Measurements from ENCODE around the gene ATPAF2. TPM values are rescaled to one million over a fixed set of nuclear protein-coding genes. Genes with fewer than 3 reads are reported as not detected.
A peak's percentile ranks its signal among the peaks of the same experiment; 100 is the strongest.

Gene ATPAF2
- total and polyA plus RNA-seq, 2 experiments from 2014 or later: 17.0 to 21.9 TPM

DNA sequence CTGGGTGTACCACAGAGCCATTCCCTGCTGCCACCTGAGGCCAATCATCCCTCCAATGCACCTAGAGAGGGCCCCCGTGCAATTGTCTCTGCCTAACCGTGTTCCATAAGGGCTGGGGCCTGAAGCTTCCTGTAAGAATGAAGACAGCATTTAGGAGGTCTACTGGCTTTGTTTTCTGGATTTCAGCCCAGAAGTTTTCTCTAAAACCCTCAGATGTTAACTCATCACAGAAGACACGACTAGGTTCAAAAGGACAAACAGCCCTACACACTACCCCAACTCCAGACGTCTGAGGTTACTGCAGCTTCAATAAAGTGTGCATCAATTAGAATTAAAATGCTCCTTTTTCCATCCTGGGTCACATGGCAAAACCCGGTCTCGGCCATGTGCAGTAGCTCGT, 38.0 kb upstream of the ATPAF2 start:
- Histone ChIP-seq H3K9me2 (ENCODE audit: insufficient read depth) (no peaks in the 10 kb centered on the region), H3K9me3 (ENCODE audit: low read depth) (no peaks in the 10 kb centered on the region), H3K4me3 (no peak overlapping the region), H3K4me2 (ENCODE audit: unreplicated experiment) (no peak overlapping the region), H3K9ac (no peak overlapping the region), H3F3A (ENCODE audit: insufficient read depth) (no peaks in the 10 kb centered on the region; the same call in 1 of the 2 replicates), H3K4me1 (ENCODE audit: insufficient read depth) (no peaks in the 10 kb centered on the region), H3K79me2 (ENCODE audit: insufficient read depth) (no peaks in the 10 kb centered on the region), H3K27ac (no peak overlapping the region), H3K36me3 (ENCODE audit: low read depth) (no peaks in the 10 kb centered on the region), H3K27me3 (replicated peaks; ENCODE audit: insufficient read depth) (no peaks in the 10 kb centered on the region; the same call in 1 of the 2 replicates), H2AFZ (no peak overlapping the region), H4K20me1 (ENCODE audit: insufficient read depth) (no peaks in the 10 kb centered on the region)
- TF ChIP-seq EZH2 (IDR thresholded peaks at IDR 0.05; ENCODE audit: insufficient read depth, poor library complexity, severe bottlenecking) (no peak), EZH2phosphoT487 (IDR thresholded peaks at IDR 0.05; ENCODE audit: insufficient read depth, low read depth) (no peak)
- peak; percentile 2 for DNase-seq
- WGBS, 2 experiments (ENCODE audit: low coverage in 1 of 2, low lambda C conversion rate in 2 of 2, missing lambda C conversion rate in 2 of 2): 39 to 47% methylated on average over 7 of the region's 7 CpGs
- in situ Hi-C loops (cut with MboI): no loop called here

DNA sequence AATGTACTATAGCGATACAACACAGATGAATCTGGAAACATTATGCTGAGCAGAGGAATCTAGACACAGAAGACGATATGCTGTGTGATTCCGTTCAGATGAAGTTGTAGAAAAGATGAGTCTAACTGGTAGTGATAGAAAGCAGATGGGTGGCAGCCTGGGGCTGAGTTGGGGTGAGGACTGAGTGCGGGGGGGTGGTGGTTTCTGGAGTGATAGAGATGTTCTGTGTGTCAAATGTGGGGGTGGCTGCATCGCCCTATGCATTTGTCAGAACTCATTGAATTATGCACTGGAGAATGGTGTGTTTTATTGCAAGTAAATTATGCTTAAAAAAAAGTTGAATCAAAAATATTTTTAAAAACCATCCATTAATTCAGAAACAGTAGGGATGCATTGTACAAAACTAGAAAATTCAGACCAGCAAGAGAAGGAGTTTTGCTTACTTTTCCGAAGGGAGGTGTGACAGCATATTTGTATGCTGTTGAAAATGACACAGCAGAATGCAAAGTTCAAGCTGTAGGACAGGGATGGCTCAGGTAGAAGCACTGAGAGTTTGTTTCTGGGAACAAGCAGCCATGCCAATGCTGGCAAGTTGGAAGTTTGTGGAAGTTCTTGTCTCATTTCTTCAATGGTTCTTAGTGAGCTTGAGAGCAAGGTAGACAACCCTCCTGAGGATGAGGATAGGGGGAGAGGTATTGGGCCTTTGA, 35.8 kb upstream of the ATPAF2 start:
- no peaks in the 10 kb centered on the region for H3K9me2 ChIP-seq (ENCODE audit: insufficient read depth)
- H3K4me1 ChIP-seq (ENCODE audit: insufficient read depth): peaks cover 9% of the 10 kb centered on the region
- no peaks in the 10 kb centered on the region for H3K79me2 ChIP-seq (ENCODE audit: insufficient read depth)
- H2AFZ ChIP-seq: no peak overlapping the region
- no peak overlapping the region for H3K4me3 ChIP-seq
- H3K27ac ChIP-seq: no peak overlapping the region
- H3K9ac ChIP-seq: no peak overlapping the region
- no peaks in the 10 kb centered on the region for H3K9me3 ChIP-seq (ENCODE audit: low read depth)
- no peaks in the 10 kb centered on the region; the same call in 1 of the 2 replicates for H3K27me3 ChIP-seq (replicated peaks; ENCODE audit: insufficient read depth)
- no peaks in the 10 kb centered on the region for H3K36me3 ChIP-seq (ENCODE audit: low read depth)
- H3F3A ChIP-seq (ENCODE audit: insufficient read depth): no peaks in the 10 kb centered on the region; the same call in 1 of the 2 replicates
- TF ChIP-seq EZH2phosphoT487 (IDR thresholded peaks at IDR 0.05; ENCODE audit: insufficient read depth, low read depth): no peak
- TF ChIP-seq EZH2 (IDR thresholded peaks at IDR 0.05; ENCODE audit: insufficient read depth, poor library complexity, severe bottlenecking): no peak
- in situ Hi-C loops (cut with MboI): no loop called here
- H3K4me2 ChIP-seq (ENCODE audit: unreplicated experiment): no peak overlapping the region
- WGBS, 2 experiments (ENCODE audit: low coverage in 1 of 2, low lambda C conversion rate in 2 of 2, missing lambda C conversion rate in 2 of 2): 33 to 47% methylated on average over 6 of the region's 6 CpGs
- no peaks in the 10 kb centered on the region for H4K20me1 ChIP-seq (ENCODE audit: insufficient read depth)
- peak; percentile 36 for DNase-seq

DNA sequence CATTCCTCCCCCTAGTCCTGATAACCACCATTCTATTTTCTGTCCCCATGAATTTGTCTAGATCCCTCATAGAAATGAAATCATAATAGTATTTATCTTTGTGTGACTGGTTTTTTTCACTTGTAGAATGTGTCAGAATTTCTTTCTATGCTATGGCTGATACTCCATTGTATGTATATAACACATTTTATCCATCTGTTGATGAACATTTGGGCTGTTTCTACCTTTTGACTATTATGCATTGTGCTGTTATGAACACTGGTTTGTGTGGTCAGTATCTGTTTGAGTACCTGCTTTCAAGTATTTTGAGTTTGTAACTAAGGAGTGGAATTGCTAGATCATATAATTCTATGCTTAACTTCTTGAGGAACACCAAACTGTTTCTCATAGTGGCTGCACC, 32.8 kb upstream of the ATPAF2 start:
- Histone ChIP-seq H3K4me1 (ENCODE audit: insufficient read depth) (peaks cover 9% of the 10 kb centered on the region), H3K9me3 (ENCODE audit: low read depth) (no peaks in the 10 kb centered on the region), H3K9me2 (ENCODE audit: insufficient read depth) (no peaks in the 10 kb centered on the region), H3K4me2 (ENCODE audit: unreplicated experiment) (no peak overlapping the region), H4K20me1 (ENCODE audit: insufficient read depth) (no peaks in the 10 kb centered on the region), H3K27me3 (replicated peaks; ENCODE audit: insufficient read depth) (no peaks in the 10 kb centered on the region), H3K79me2 (ENCODE audit: insufficient read depth) (no peaks in the 10 kb centered on the region), H3F3A (ENCODE audit: insufficient read depth) (no peaks in the 10 kb centered on the region; the same call in 1 of the 2 replicates), H2AFZ (no peak overlapping the region), H3K27ac (no peak overlapping the region), H3K9ac (no peak overlapping the region), H3K4me3 (no peak overlapping the region), H3K36me3 (ENCODE audit: low read depth) (no peaks in the 10 kb centered on the region)
- TF ChIP-seq EZH2phosphoT487 (IDR thresholded peaks at IDR 0.05; ENCODE audit: insufficient read depth, low read depth) (no peak), EZH2 (IDR thresholded peaks at IDR 0.05; ENCODE audit: insufficient read depth, poor library complexity, severe bottlenecking) (no peak)
- DNase-seq: no peak
- in situ Hi-C loops (cut with MboI): no loop called here

DNA sequence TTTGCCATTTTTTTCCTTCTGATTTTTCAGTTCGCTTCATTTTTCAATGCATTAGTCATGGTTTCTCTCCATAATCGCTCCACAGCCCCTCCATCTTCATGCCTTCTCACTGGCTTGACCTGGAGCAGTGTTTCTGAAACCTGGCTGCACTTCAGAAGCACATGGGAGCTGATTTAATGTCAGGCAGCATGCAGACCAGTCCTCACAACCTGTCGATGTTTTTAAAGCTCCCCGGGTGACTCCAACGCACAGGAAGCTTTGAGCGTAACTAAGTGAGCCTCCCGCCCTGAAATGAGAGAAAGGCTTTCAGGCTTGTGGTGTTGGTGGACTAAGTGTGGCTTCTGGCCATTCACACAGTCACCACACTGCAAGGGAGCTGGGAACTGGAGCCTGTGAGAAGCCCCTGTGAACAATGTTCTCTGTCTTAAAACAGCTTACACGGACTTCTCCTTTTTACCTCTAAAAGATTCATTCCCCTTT, 31.9 kb upstream of the ATPAF2 start:
- H3K79me2 ChIP-seq (ENCODE audit: insufficient read depth): no peaks in the 10 kb centered on the region
- H2AFZ ChIP-seq: peak overlapping the region; percentile 80
- H3K4me1 ChIP-seq (ENCODE audit: insufficient read depth): peaks cover 9% of the 10 kb centered on the region
- DNase-seq: peak; percentile 68
- no peaks in the 10 kb centered on the region for H3K27me3 ChIP-seq (replicated peaks; ENCODE audit: insufficient read depth)
- H3K9me2 ChIP-seq (ENCODE audit: insufficient read depth): no peaks in the 10 kb centered on the region
- peak overlapping the region; percentile 90 for H3K4me2 ChIP-seq (ENCODE audit: unreplicated experiment)
- TF ChIP-seq EZH2 (IDR thresholded peaks at IDR 0.05; ENCODE audit: insufficient read depth, poor library complexity, severe bottlenecking) (no peak), EZH2phosphoT487 (IDR thresholded peaks at IDR 0.05; ENCODE audit: insufficient read depth, low read depth) (no peak)
- H3F3A ChIP-seq (ENCODE audit: insufficient read depth): no peaks in the 10 kb centered on the region; the same call in 1 of the 2 replicates
- 0 out of 2 replicates have a peak overlapping the region, but pooled peaks have one; percentile 28 for H3K27ac ChIP-seq
- H3K9me3 ChIP-seq (ENCODE audit: low read depth): no peaks in the 10 kb centered on the region
- peak overlapping the region; percentile 27; the same call in 1 of the 2 replicates for H3K9ac ChIP-seq
- H3K36me3 ChIP-seq (ENCODE audit: low read depth): no peaks in the 10 kb centered on the region
- in situ Hi-C loops (cut with MboI): no loop called here
- H3K4me3 ChIP-seq: peak overlapping the region; percentile 59
- no peaks in the 10 kb centered on the region for H4K20me1 ChIP-seq (ENCODE audit: insufficient read depth)
- 7 to 10% methylated on average over 8 of the region's 8 CpGs for WGBS, 2 experiments (ENCODE audit: low coverage in 1 of 2, low lambda C conversion rate in 2 of 2, missing lambda C conversion rate in 2 of 2)

Data from GM23248 (cell line).